T-cell (primary cell): Measurements from ENCODE around the gene PTGER4. TPM values are rescaled to one million over a fixed set of nuclear protein-coding genes. Genes with fewer than 3 reads are reported as not detected.

ENCODE experiments used
- ATAC-seq, 4 experiments: fragments of 200-7000 bp in 3 of 4; fragments of 150-1000 bp in 1 of 4; cut with Tn5 transposase; replicated peaks in 1 of 4; 1 replicate in 3 of 4; 2 replicates in 1 of 4; pipeline ENCODE4 v1.10.0; 2021; ENCODE audit warnings: moderate library complexity in 3 of 4, mild to moderate bottlenecking in 2 of 4, moderate number of reproducible peaks in 1 of 4
- CTCF ChIA-PET, 2 donors: fragments of 300-600 bp; sonication (Branson Sonifier 250); formaldehyde crosslinking; loops; one replicate each; lab custom pipeline; 2022; ENCODE audit warnings: antibody characterized with exemption in 2 of 2; lab: Charles Lee
- POLR2A ChIA-PET, 2 donors: fragments of 300-600 bp; sonication (Branson Sonifier 250); formaldehyde crosslinking; loops; one replicate each; lab custom pipeline; 2022; ENCODE audit warnings: antibody characterized with exemption in 2 of 2; lab: Charles Lee
- DNase-seq, 35 experiments: peaks; one replicate each; pipeline versions ENCODE4 v3.0.0 to v3.0.0-alpha.2; 2013 to 2023
- H3K27ac ChIP-seq: one replicate; pipeline ENCODE4 v1.5.1; 2013; ENCODE audit warnings: low read length
- H3K27me3 ChIP-seq, 2 experiments: replicated peaks in 1 of 2; 1 replicate in 1 of 2; 2 replicates in 1 of 2; pipeline versions ENCODE4 v1.6.1 to v1.7.0; 2013; ENCODE audit warnings: low read length in 1 of 2, mixed read lengths in 1 of 2; ENCODE audit not compliant: control insufficient read depth in 2 of 2, insufficient read depth in 2 of 2; ENCODE audit errors: extremely low read depth in 1 of 2
- H3K36me3 ChIP-seq, 2 donors: 1 replicate in 1 of 2; 2 replicates in 1 of 2; pipeline versions ENCODE4 v1.6.1 to v1.7.0; 2013; ENCODE audit warnings: low read length in 1 of 2; ENCODE audit not compliant: control insufficient read depth in 2 of 2, insufficient read depth in 1 of 2; ENCODE audit errors: extremely low read depth in 1 of 2
- H3K4me1 ChIP-seq, 2 experiments: 1 replicate in 1 of 2; 2 replicates in 1 of 2; pipeline versions ENCODE4 v1.6.1 to v1.7.0; 2013; ENCODE audit warnings: low read length in 2 of 2, mixed read lengths in 1 of 2; ENCODE audit not compliant: insufficient read depth in 2 of 2, control insufficient read depth in 1 of 2; ENCODE audit errors: extremely low read depth in 1 of 2
- H3K4me3 ChIP-seq, 2 donors: 1 replicate in 1 of 2; 2 replicates in 1 of 2; pipeline versions ENCODE4 v1.5.1 to v1.7.0; 2013; ENCODE audit warnings: mild to moderate bottlenecking in 2 of 2, low read length in 1 of 2, moderate library complexity in 1 of 2; ENCODE audit not compliant: control insufficient read depth in 1 of 2; ENCODE audit errors: extremely low read depth in 1 of 2
- H3K9me3 ChIP-seq: 2 replicates; pipeline ENCODE4 v1.7.0; 2013
- H3K27ac Mint-ChIP-seq, 2 donors: one replicate each; pipeline ENCODE4 v1.8.0; 2020 to 2021; ENCODE audit warnings: mild to moderate bottlenecking in 2 of 2, mixed read lengths in 2 of 2
- H3K27me3 Mint-ChIP-seq, 2 donors: one replicate each; pipeline ENCODE4 v1.8.0; 2021 to 2022; ENCODE audit warnings: mixed read lengths in 2 of 2
- H3K36me3 Mint-ChIP-seq: one replicate; pipeline ENCODE4 v1.8.0; 2021; ENCODE audit warnings: mixed read lengths
- H3K4me1 Mint-ChIP-seq, 3 donors: one replicate each; pipeline ENCODE4 v1.8.0; 2020 to 2022; ENCODE audit warnings: mixed read lengths in 3 of 3, mild to moderate bottlenecking in 1 of 3
- H3K4me3 Mint-ChIP-seq, 3 donors: one replicate each; pipeline ENCODE4 v1.8.0; 2020 to 2022; ENCODE audit warnings: mild to moderate bottlenecking in 3 of 3, mixed read lengths in 3 of 3, moderate library complexity in 3 of 3
- H3K9me3 Mint-ChIP-seq, 3 donors: one replicate each; pipeline ENCODE4 v1.8.0; 2020 to 2022; ENCODE audit warnings: mixed read lengths in 3 of 3
- WGBS: methylation state at CpG from one replicate; pipeline ENCODE4 v1.1.5; 2013; ENCODE audit warnings: missing lambda C conversion rate; ENCODE audit not compliant: insufficient coverage; 5-methylcytosine and 5-hydroxymethylcytosine counted together
- total RNA-seq, 35 experiments: library from RNA in 6 of 35; stranded (reverse) in 6 of 35; fragments of 120-200 nt in 1 of 35; gene quantifications; one replicate each; pipeline versions ENCODE4 v1.2.1 to v1.2.4 and lab custom pipeline; 2013 to 2026

The PTGER4 gene
- total RNA-seq, 5 donors from 2014 or later (not counting 1 experiment from before 2014, with no cell fraction given): 51.3 to 421 (median 57.3) TPM

GRCh38 chr5:40665635-40666298 lies 13.9 kb upstream of the PTGER4 start:
- ChIA-PET POLR2A (interaction anchor here in 1 of 2 donors (0.5 to 0.8 kb wide), 2 partner anchors 77 to 1837 kb away, joined by 3 to 4 read pairs; no protein-coding TSS in a partner anchor), CTCF (interaction anchor here in 1 of 2 donors (0.6 to 1.3 kb wide), 2 partner anchors 11 to 13 kb away, joined by 3 read pairs; no protein-coding TSS in a partner anchor)
- H3K36me3 Mint-ChIP-seq: no peaks in the 10 kb centered on the region
- no peak for ATAC-seq
- H3K27me3 ChIP-seq: no peaks in the 10 kb centered on the region
- H3K4me3 ChIP-seq: no peak overlapping the region
- H3K27me3 Mint-ChIP-seq: no peaks in the 10 kb centered on the region
- H3K36me3 ChIP-seq: no peaks in the 10 kb centered on the region
- peaks cover 20 to 26% (median 22%) of the 10 kb centered on the region in 3 donors for H3K4me1 Mint-ChIP-seq
- H3K27ac ChIP-seq: no peak overlapping the region
- H3K4me1 ChIP-seq: peaks cover 7 to 23% of the 10 kb centered on the region in 2 experiments
- WGBS: 100% methylated on average over 2 of the region's 3 CpGs
- no peak overlapping the region for H3K4me3 Mint-ChIP-seq
- no peaks in the 10 kb centered on the region for H3K9me3 Mint-ChIP-seq
- H3K9me3 ChIP-seq: no peaks in the 10 kb centered on the region
- DNase-seq: no peak
- no peak overlapping the region for H3K27ac Mint-ChIP-seq

- no peak overlapping the region for H3K27ac Mint-ChIP-seq
- no peaks in the 10 kb centered on the region for H3K9me3 Mint-ChIP-seq
- DNase-seq: no peak
- no peaks in the 10 kb centered on the region for H3K36me3 Mint-ChIP-seq
- H3K4me1 Mint-ChIP-seq: peaks cover 27 to 34% (median 28%) of the 10 kb centered on the region in 3 donors
- no peaks in the 10 kb centered on the region for H3K27me3 ChIP-seq
- H3K36me3 ChIP-seq: no peaks in the 10 kb centered on the region
- H3K9me3 ChIP-seq: no peaks in the 10 kb centered on the region
- no peak overlapping the region for H3K4me3 Mint-ChIP-seq
- POLR2A ChIA-PET: no interaction called here
- no CpG with 5 or more reads among the region's 1 CpG for WGBS
- H3K27me3 Mint-ChIP-seq: no peaks in the 10 kb centered on the region
- peaks cover 7 to 29% of the 10 kb centered on the region in 2 experiments for H3K4me1 ChIP-seq
- no peak overlapping the region for H3K27ac ChIP-seq
- ATAC-seq: no peak
- H3K4me3 ChIP-seq: no peak overlapping the region
- CTCF ChIA-PET: interaction anchor here in 1 of 2 donors (0.6 kb wide), 1 partner anchor 14 kb away, joined by 3 read pairs; no protein-coding TSS in a partner anchor
Observed at GRCh38 chr5:40666657-40667056, 13.1 kb upstream of the PTGER4 start.

- no peaks in the 10 kb centered on the region for H3K36me3 ChIP-seq
- ATAC-seq (no peak), DNase-seq (no peak)
- H3K4me1 ChIP-seq: peaks cover 7 to 33% of the 10 kb centered on the region in 2 experiments
- ChIA-PET POLR2A (no interaction called here), CTCF (no interaction called here)
- no peak overlapping the region for H3K4me3 ChIP-seq
- H3K27ac ChIP-seq: no peak overlapping the region
- Mint-ChIP-seq H3K4me3 (no peak overlapping the region), H3K9me3 (no peaks in the 10 kb centered on the region), H3K36me3 (no peaks in the 10 kb centered on the region), H3K27me3 (no peaks in the 10 kb centered on the region), H3K4me1 (peaks cover 28 to 37% (median 31%) of the 10 kb centered on the region in 3 donors), H3K27ac (no peak overlapping the region)
- H3K27me3 ChIP-seq: no peaks in the 10 kb centered on the region
- no peaks in the 10 kb centered on the region for H3K9me3 ChIP-seq
Observed at GRCh38 chr5:40667161-40667663, 12.5 kb upstream of the PTGER4 start.

GRCh38 chr5:40669606-40670390 lies 9.9 kb upstream of the PTGER4 start:
- Histone ChIP-seq H3K36me3 (no peaks in the 10 kb centered on the region), H3K27me3 (no peaks in the 10 kb centered on the region), H3K4me3 (no peak overlapping the region), H3K9me3 (no peaks in the 10 kb centered on the region), H3K27ac (peak overlapping the region; percentile 30), H3K4me1 (peaks cover 14 to 57% of the 10 kb centered on the region in 2 experiments)
- Mint-ChIP-seq H3K36me3 (no peaks in the 10 kb centered on the region), H3K27ac (peak overlapping the region; percentile 71 to 78), H3K9me3 (no peaks in the 10 kb centered on the region), H3K27me3 (no peaks in the 10 kb centered on the region), H3K4me1 (peaks cover 54 to 61% (median 55%) of the 10 kb centered on the region in 3 donors), H3K4me3 (peak overlapping the region in 1 of 3 donors; percentile 51)
- no CpG with 5 or more reads among the region's 6 CpGs for WGBS
- ChIA-PET CTCF (interaction anchor here in 1 of 2 donors (0.7 to 1.5 kb wide), 3 partner anchors 11 to 256 kb away, joined by 3 to 6 read pairs (median 4); no protein-coding TSS in a partner anchor), POLR2A (interaction anchor here (0.6 to 0.7 kb wide), 4 partner anchors 14 to 239 kb away, joined by 3 to 8 read pairs (median 7); no protein-coding TSS in a partner anchor)
- no peak for DNase-seq
- peak; percentile 25 to 46 (median 40) for ATAC-seq

- ChIA-PET POLR2A (interaction anchor here (0.6 kb wide), 3 partner anchors 11 to 162 kb away, joined by 3 to 5 read pairs (median 4); no protein-coding TSS in a partner anchor), CTCF (interaction anchor here in 1 of 2 donors (0.7 kb wide), 1 partner anchor 14 kb away, joined by 5 read pairs; no protein-coding TSS in a partner anchor)
- H3K4me3 Mint-ChIP-seq: no peak overlapping the region
- Histone ChIP-seq H3K27me3 (no peaks in the 10 kb centered on the region), H3K4me1 (peaks cover 38 to 80% of the 10 kb centered on the region in 2 experiments), H3K27ac (no peak overlapping the region), H3K4me3 (no peak overlapping the region), H3K36me3 (no peaks in the 10 kb centered on the region), H3K9me3 (no peaks in the 10 kb centered on the region)
- DNase-seq (no peak), ATAC-seq (peak in 1 of 4 experiments; percentile 21)
- peaks cover 79 to 82% (median 81%) of the 10 kb centered on the region in 3 donors for H3K4me1 Mint-ChIP-seq
- no peaks in the 10 kb centered on the region for H3K9me3 Mint-ChIP-seq
- peak overlapping the region; percentile 82 to 89 for H3K27ac Mint-ChIP-seq
- WGBS: 29% methylated on average over 1 of the region's 4 CpGs
- H3K27me3 Mint-ChIP-seq: no peaks in the 10 kb centered on the region
- no peaks in the 10 kb centered on the region for H3K36me3 Mint-ChIP-seq
Observed at GRCh38 chr5:40672425-40672824, 7.3 kb upstream of the PTGER4 start.
